ENCODE measurements around the gene C14orf180. TPM values are rescaled to one million over a fixed set of nuclear protein-coding genes. Genes with fewer than 3 reads are reported as not detected.
"Not testable (repeated sequence)": the region's sequence is repeated elsewhere in the genome, so short reads cannot be mapped to it uniquely, and the experiment has no call there.

Gene C14orf180
- total RNA-seq, 1 experiment from 2014 or later, result not detected

- TF ChIP-seq POLR2AphosphoS5 (IDR thresholded peaks at IDR 0.05; ENCODE audit: low read depth, low read length), result no peak
- TF ChIP-seq CTCF (IDR thresholded peaks at IDR 0.05), result no peak
- no peak for TF ChIP-seq TCF7L2 (IDR thresholded peaks at IDR 0.05; ENCODE audit: low read depth, low read length)
- TF ChIP-seq REST (IDR thresholded peaks at IDR 0.05; ENCODE audit: insufficient read depth in 1 of 2, low read depth in 2 of 2, low read length in 1 of 2), result no peak
- TF ChIP-seq SIN3A (IDR thresholded peaks at IDR 0.05; ENCODE audit: borderline replicate concordance, insufficient read depth, low read depth, low read length), result no peak
- ChIA-PET POLR2A (no interaction called here), CTCF (interaction anchor here (0.5 kb wide), 1 partner anchor 344 kb away, joined by 5 read pairs; no protein-coding TSS in a partner anchor)
- ATAC-seq (no peak), DNase-seq (ENCODE audit: low read depth, low spot score) (no peak)
- in situ Hi-C loops (cut with HindIII; ENCODE audit: low pct_unique_long_range_greater_than_20kb, low sequenced_read_pairs), result no loop called here
- Histone ChIP-seq H3K27ac (ENCODE audit: low read length) (no peak overlapping the region), H3K36me3 (ENCODE audit: control insufficient read depth, insufficient read depth, low read length) (no peaks in the 10 kb centered on the region), H3K4me1 (ENCODE audit: control insufficient read depth, insufficient read depth, low read length) (no peaks in the 10 kb centered on the region), H3K9me3 (ENCODE audit: control insufficient read depth, insufficient read depth, low read depth, low read length) (no peaks in the 10 kb centered on the region), H3K4me3 (ENCODE audit: low read depth in 2 of 2, low read length in 2 of 2) (no peak overlapping the region), H3K27me3 (ENCODE audit: control insufficient read depth, insufficient read depth, low read length) (no peaks in the 10 kb centered on the region)
- BruUV-seq (replicated peaks), result no TSS peak
- intact Hi-C loops (cut with micrococcal nuclease; ENCODE audit: unreplicated experiment), result loop anchor here (10.0 kb wide), 1 partner anchor 561 kb away; no protein-coding TSS in a partner anchor
Observed at GRCh38 chr14:104636131-104636530, 56.6 kb downstream of the C14orf180 start.

- ATAC-seq, POLR2A ChIA-PET: not testable (repeated sequence)
- intact Hi-C loops (cut with micrococcal nuclease; ENCODE audit: unreplicated experiment), result loop anchor here (10.0 kb wide), 1 partner anchor 562 kb away; no protein-coding TSS in a partner anchor
Observed at GRCh38 chr14:104636846-104637545, 57.4 kb downstream of the C14orf180 start.

GRCh38 chr14:104637546-104638003 lies 58.0 kb downstream of the C14orf180 start:
- Histone ChIP-seq H3K27me3 (ENCODE audit: control insufficient read depth, insufficient read depth, low read length) (no peaks in the 10 kb centered on the region), H3K27ac (ENCODE audit: low read length) (no peak overlapping the region), H3K9me3 (ENCODE audit: control insufficient read depth, insufficient read depth, low read depth, low read length) (no peaks in the 10 kb centered on the region), H3K36me3 (ENCODE audit: control insufficient read depth, insufficient read depth, low read length) (no peaks in the 10 kb centered on the region), H3K4me3 (ENCODE audit: low read depth in 2 of 2, low read length in 2 of 2) (no peak overlapping the region), H3K4me1 (ENCODE audit: control insufficient read depth, insufficient read depth, low read length) (no peaks in the 10 kb centered on the region)
- no peak for DNase-seq (ENCODE audit: low read depth, low spot score)
- no peak for ATAC-seq
- POLR2A ChIA-PET, result no interaction called here
- TF ChIP-seq SIN3A (IDR thresholded peaks at IDR 0.05; ENCODE audit: borderline replicate concordance, insufficient read depth, low read depth, low read length), result no peak
- no peak for TF ChIP-seq CTCF (IDR thresholded peaks at IDR 0.05)
- no peak for TF ChIP-seq REST (IDR thresholded peaks at IDR 0.05; ENCODE audit: insufficient read depth in 1 of 2, low read depth in 2 of 2, low read length in 1 of 2)
- TF ChIP-seq POLR2AphosphoS5 (IDR thresholded peaks at IDR 0.05; ENCODE audit: low read depth, low read length), result no peak
- TF ChIP-seq TCF7L2 (IDR thresholded peaks at IDR 0.05; ENCODE audit: low read depth, low read length), result no peak
- intact Hi-C loops (cut with micrococcal nuclease; ENCODE audit: unreplicated experiment), result loop anchor here (10.0 kb wide), 1 partner anchor 563 kb away; no protein-coding TSS in a partner anchor
- in situ Hi-C loops (cut with HindIII; ENCODE audit: low pct_unique_long_range_greater_than_20kb, low sequenced_read_pairs), result no loop called here
- BruUV-seq (replicated peaks), result no TSS peak
- CTCF ChIA-PET, result no interaction called here

More at GRCh38 chr14:104636846-104637545, 57.4 kb downstream of the C14orf180 start:
- DNase-seq (ENCODE audit: low read depth, low spot score); H3K4me3 ChIP-seq (ENCODE audit: low read depth in 2 of 2, low read length in 2 of 2); in situ Hi-C loops (cut with HindIII; ENCODE audit: low pct_unique_long_range_greater_than_20kb, low sequenced_read_pairs); BruUV-seq (replicated peaks); H3K9me3 ChIP-seq (ENCODE audit: control insufficient read depth, insufficient read depth, low read depth, low read length); H3K4me1 ChIP-seq (ENCODE audit: control insufficient read depth, insufficient read depth, low read length); H3K27ac ChIP-seq (ENCODE audit: low read length); H3K36me3 ChIP-seq (ENCODE audit: control insufficient read depth, insufficient read depth, low read length); CTCF ChIA-PET; H3K27me3 ChIP-seq (ENCODE audit: control insufficient read depth, insufficient read depth, low read length): not testable (repeated sequence)
